ENCODE data around the gene KRTAP2-3. TPM values are rescaled to one million over a fixed set of nuclear protein-coding genes. Genes with fewer than 3 reads are reported as not detected.
"Not testable (repeated sequence)": the region's sequence is repeated elsewhere in the genome, so short reads cannot be mapped to it uniquely, and the experiment has no call there.

KRTAP2-3 gene
- total RNA-seq (not detected), polyA plus RNA-seq (not detected)
- long read RNA-seq, donor 1: 0 reads
- long read RNA-seq, donor 2: 0 reads
- long read RNA-seq, donor 3: 0 reads
- long read RNA-seq, donor 4: 0 reads
- long read RNA-seq, donor 5: 0 reads
- long read RNA-seq, donor 6: 0 reads
- long read RNA-seq, donor 7: 0 reads
- long read RNA-seq, donor 8: 0 reads
- long read RNA-seq, donor 9: 0 reads
- long read RNA-seq, donor 10: 0 reads

DNA sequence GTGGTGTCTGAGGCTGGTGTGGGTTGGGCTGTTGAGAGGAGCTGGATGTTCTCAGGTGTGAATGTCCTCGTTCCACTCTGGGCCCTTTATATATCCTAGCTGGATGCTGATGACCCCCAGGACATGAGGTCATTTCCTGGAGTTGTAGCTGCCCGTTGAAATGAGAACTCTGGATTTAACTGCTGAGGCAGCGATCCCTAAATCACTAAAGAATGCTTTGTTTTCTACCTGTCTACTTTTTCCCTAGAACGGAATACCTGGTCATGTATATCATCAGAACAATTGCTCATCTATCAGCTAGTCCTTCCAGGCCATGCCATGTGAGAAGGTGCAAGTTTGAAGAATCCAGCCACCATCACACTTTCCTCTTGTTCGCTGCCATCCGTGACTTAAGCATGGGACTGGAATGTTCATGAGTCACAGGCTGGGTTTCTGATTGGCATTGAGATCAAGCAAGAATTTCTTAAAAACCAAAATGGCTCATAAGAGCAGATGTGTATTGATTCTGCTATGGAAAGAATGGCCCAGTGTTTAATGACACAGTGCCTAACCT is at the start of gene KRTAP2-3:
TSS of gene KRTAP2-3 (minus strand) at position 63 of the 553 bp plus-strand sequence. CDS start 64 bp downstream, outside the sequence.
- Histone ChIP-seq H3K9me3 (peaks cover 0 to 8% (median 2%) of the 10 kb centered on the region in 4 donors), H3K27ac (no peak within 1 kb of the TSS), H3K4me3 (no peak within 1 kb of the TSS), H3K36me3 (no peaks in the 10 kb centered on the region), H3K27me3 (peaks cover 0 to 31% (median 6%) of the 10 kb centered on the region in 3 donors), H3K4me1 (no peaks in the 10 kb centered on the region)
- intact Hi-C loops (cut with DNase I; ENCODE audit: low total_unique reads): no loop called here
- TF ChIP-seq POLR2AphosphoS5 (IDR thresholded peaks at IDR 0.05) (no peak), EP300 (IDR thresholded peaks at IDR 0.05) (no peak), CTCF (IDR thresholded peaks at IDR 0.05) (no peak), POLR2A (IDR thresholded peaks at IDR 0.05) (no peak)
- 64 to 77% (median 67%) methylated on average over 6 of the region's 6 CpGs for WGBS, 5 donors
- no peak for DNase-seq

DNA sequence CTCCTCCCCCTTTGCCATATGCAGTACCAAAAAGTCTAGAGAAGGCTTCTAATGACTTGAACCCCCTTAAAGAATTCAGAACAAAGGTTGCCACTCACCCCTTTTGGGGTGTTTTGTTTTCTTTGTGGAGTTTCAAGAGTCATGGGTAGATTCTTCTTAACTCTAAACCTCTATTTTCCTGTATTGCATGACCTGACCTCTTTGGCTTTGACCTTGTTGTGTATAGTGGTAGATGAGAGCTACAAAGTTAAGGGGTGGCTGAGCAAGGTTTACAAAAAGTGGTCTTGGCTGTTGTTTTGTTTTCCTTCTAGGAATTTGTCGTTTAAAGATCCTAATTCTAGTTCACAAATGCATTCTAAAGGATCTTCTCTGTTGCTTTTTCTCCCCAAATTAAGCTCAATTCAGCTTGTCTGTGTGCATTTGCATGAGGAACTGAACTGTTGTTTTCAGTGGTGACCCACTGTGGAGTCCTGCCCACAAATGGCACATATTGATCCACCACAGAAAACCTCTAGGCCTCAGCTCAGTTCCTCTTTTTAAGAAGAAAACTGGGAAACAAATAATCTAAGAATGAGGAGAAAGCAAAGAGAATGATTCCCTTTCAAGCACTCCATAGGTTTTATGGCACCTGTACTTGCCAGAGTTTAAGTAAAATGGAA is 48.9 kb upstream of the KRTAP2-3 start:
- intact Hi-C loops (cut with DNase I; ENCODE audit: low total_unique reads); H3K9me3 ChIP-seq; H3K27ac ChIP-seq; H3K36me3 ChIP-seq; H3K4me1 ChIP-seq; H3K27me3 ChIP-seq; H3K4me3 ChIP-seq; DNase-seq: not testable (repeated sequence)
- WGBS, 5 donors: 0 to 41% (median 22%) methylated on average over 1 of the region's 1 CpG

- H3K27me3 ChIP-seq: peaks cover 0 to 5% (median 0%) of the 10 kb centered on the region in 3 donors
- TF ChIP-seq POLR2A (IDR thresholded peaks at IDR 0.05): no peak
- no peak for DNase-seq
- H3K9me3 ChIP-seq: no peaks in the 10 kb centered on the region
- no peak overlapping the region for H3K4me3 ChIP-seq
- no peaks in the 10 kb centered on the region for H3K36me3 ChIP-seq
- H3K4me1 ChIP-seq: peaks cover 0 to 5% (median 2%) of the 10 kb centered on the region in 4 donors
- no peak overlapping the region for H3K27ac ChIP-seq
- WGBS, 5 donors: 34 to 63% (median 48%) methylated on average over 1 of the region's 1 CpG
- intact Hi-C loops (cut with DNase I; ENCODE audit: low total_unique reads): no loop called here
These were observed 48.1 kb upstream of the KRTAP2-3 start for GRCh38 chr17:41107941-41108450.

DNA sequence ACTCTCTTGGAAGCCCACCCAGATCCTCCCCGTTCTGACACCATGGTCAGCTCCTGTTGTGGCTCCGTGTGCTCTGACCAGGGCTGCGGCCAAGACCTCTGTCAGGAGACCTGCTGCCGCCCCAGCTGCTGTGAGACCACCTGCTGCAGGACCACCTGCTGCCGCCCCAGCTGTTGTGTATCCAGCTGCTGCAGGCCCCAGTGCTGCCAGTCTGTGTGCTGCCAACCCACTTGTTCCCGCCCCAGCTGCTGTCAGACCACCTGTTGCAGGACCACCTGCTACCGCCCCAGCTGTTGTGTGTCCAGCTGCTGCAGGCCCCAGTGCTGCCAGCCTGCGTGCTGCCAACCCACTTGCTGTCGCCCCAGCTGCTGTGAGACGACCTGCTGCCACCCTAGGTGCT is 45.4 kb upstream of the KRTAP2-3 start, which contains the start of gene KRTAP4-9:
TSS of gene KRTAP4-9 (plus strand) at position 43 of the 400 bp plus-strand sequence. CDS start at position 43, 0 bp downstream.
- WGBS, 5 donors: 69 to 77% (median 76%) methylated on average over 6 to 10 of the region's 10 CpGs
- H3K9me3 ChIP-seq; DNase-seq; intact Hi-C loops (cut with DNase I; ENCODE audit: low total_unique reads); H3K27ac ChIP-seq; H3K27me3 ChIP-seq; H3K4me3 ChIP-seq; H3K4me1 ChIP-seq; H3K36me3 ChIP-seq: not testable (repeated sequence)

DNA sequence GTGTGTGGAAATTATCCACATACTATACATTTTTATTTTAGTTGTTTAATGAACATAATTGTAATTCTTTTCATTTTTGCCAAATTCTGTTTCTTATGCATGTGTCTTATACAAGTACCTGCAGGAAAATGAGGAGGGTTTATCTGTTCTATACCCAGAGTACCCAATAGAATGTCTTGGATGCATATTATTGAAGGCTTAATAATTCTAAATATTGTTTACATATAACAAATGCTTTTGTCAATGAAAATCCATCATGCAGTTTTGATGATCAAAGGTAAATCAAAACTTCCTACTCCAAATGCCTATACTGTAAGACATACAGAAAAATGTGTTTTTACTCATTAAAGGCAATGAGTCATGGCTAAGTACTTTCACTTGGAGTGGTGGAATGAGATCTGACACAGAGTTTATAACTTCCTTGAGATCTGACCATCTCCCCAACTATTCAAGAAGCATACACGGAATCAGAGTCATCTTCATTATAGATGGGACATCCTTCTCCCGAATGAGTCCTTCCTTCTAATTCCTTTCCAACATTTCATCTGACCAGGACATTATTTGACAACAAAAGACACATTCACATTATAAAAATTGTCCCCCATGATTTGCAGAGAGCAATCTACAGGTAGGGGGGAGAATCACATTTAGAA is 44.6 kb upstream of the KRTAP2-3 start:
- H3K27me3 ChIP-seq; DNase-seq; H3K4me1 ChIP-seq; H3K4me3 ChIP-seq; H3K9me3 ChIP-seq; intact Hi-C loops (cut with DNase I; ENCODE audit: low total_unique reads); H3K27ac ChIP-seq; H3K36me3 ChIP-seq: not testable (repeated sequence)
- WGBS, 5 donors: 79 to 90% (median 86%) methylated on average over 2 of the region's 2 CpGs

- WGBS, 5 donors: 78 to 97% (median 86%) methylated on average over 1 of the region's 1 CpG
- Histone ChIP-seq H3K9me3 (no peaks in the 10 kb centered on the region), H3K4me1 (peaks cover 0 to 5% (median 2%) of the 10 kb centered on the region in 4 donors), H3K4me3 (no peak overlapping the region), H3K27ac (no peak overlapping the region), H3K27me3 (peaks cover 0 to 5% (median 0%) of the 10 kb centered on the region in 3 donors), H3K36me3 (no peaks in the 10 kb centered on the region)
- no peak for DNase-seq
- TF ChIP-seq EP300 (IDR thresholded peaks at IDR 0.05) (no peak), POLR2AphosphoS5 (IDR thresholded peaks at IDR 0.05) (no peak), CTCF (IDR thresholded peaks at IDR 0.05) (no peak), POLR2A (IDR thresholded peaks at IDR 0.05) (no peak)
- intact Hi-C loops (cut with DNase I; ENCODE audit: low total_unique reads): no loop called here
These were observed 44.0 kb upstream of the KRTAP2-3 start for GRCh38 chr17:41103896-41104295.
